GM18505 (cell line): ENCODE measurements around the gene CSNK1D.

ENCODE experiments used
- ATAC-seq: cut with Tn5 transposase; IDR thresholded peaks from one replicate; pipeline ENCODE4 v1.9.1; 2021; ENCODE audit not compliant: unreplicated experiment
- POLR2A ChIP-seq: IDR thresholded peaks from 4 replicates; pipeline ENCODE4 v1.6.1; 2011; ENCODE audit warnings: borderline replicate concordance; ENCODE audit not compliant: insufficient read depth, insufficient read length; ENCODE audit errors: extremely low read depth

The CSNK1D gene

DNA sequence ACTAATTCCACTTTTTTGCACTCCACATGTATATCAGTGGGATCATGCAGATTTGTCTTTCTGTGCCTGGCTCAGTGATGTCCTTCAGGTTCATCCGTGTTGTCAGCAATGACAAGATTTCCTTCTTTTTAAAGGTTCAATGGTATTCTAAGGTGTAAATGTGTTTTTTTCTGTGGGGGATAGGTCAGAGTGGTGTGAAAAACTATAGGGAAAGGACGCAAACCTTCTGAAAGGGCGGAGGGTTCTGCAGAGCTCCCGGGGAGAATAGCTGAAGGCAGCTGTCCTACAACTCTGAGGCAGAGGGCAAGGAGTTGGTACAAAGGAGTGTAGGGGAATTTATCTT is 21.9 kb upstream of the CSNK1D start:
- ATAC-seq = no peak
- TF ChIP-seq POLR2A = no peak

DNA sequence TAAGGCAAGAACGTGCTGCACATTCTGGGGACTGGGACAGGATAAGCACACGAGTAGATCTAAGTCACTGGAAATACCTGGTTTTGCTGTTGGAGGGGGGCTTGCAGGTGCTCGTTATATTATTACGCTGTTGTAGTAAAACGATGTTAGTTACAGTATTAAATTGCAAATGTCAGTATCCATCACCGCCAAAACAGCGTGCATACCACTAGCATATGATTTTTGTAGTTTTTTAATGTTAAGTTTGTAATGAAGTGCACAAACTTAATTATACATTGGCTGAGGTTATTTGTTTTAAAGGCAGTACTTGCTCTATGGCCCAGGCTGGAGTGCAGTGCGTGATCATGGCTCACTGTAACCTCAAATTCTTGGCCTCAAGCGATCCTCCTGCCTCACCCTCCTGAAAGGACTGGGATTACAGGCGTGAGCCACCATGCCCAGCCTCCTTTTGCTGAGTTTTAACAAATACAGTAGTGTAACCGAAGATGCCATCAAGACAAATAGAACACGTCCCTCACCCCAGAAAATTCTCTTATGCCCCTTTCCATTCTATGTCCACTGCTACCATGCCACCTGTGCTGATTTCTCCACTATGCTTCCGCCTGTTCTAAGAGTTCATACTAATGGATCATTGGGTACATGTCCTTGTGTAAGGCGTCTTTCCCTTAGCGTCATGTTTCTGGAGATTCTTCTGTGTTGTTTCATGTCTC is 20.7 kb upstream of the CSNK1D start:
- ATAC-seq = no peak
- no peak for TF ChIP-seq POLR2A

DNA sequence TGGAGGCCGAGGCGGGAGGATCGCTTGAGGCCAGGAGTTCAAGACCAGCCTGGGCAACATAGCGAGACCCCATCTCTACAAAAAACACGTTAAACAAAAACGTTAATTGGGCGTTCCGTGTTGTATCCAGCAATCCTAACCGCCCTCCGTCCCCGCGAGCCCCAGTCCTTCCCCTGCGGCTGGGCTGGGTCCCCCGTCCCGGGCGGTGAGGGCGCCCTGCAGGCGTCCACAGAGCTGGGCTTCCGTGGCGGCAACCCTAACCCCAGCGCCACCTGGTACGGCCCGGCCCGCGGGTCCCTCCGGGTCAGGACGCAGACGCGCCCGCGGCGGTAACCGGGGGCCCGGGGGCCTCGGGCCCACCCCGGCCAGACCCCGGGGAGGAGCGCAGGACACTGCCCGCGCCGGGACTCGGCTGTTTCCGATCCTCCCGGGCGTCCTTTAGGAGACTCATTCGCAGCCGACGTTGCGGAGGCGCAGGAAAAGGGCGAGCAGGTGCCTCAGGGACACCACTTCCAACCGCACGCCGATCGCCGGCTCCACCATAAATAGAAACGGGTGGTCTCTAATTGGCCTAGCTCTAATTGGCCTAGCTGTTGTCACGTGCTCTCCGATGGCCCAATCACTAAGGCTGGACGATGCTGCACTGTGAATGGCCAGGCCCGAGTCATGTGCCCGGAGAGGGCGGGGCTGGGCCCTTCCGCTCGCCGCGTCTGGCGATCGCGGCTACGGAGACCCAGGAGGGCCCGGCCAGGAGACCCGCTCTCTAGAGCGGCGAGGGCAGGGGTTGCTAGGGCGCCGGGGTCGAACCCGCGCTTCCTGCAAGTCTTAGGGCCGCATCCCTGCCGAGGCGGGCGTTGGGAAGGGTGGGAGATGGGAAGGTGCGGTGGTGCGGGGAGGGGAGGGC is 19.0 kb upstream of the CSNK1D start:
- ATAC-seq = peak; percentile 87
- TF ChIP-seq POLR2A = peak; percentile 96

DNA sequence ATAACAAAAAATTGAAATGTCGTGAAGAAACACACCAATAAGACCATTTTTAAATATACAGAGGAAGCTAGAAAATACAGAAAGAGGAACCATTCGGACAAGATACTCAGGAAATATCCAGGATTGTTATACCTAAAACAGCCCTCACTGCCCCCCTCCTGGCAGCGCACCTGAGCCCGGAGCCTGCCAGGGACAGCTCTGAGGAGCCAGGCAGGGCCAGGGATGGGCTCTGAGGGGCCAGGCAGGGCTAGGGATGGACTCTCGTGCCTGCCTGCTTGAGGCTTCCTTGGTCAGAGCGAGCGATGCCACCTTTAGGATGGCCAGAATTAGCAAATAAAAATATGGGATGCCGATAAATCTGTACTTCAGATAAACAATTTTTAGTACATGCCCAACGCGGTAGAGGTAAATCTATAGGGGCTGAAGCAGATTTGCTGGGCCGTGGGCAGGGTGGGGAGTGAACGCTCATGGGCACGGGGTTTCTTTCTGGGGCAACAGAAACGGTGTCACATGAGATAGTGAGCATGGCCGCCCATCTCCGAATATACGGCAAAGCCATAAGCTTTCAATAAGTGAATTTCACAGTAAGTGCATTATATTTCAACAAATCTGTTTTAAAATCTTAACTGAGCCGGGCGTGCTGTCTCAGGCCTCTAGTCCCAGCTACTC is 18.2 kb upstream of the CSNK1D start:
- no peak for ATAC-seq
- TF ChIP-seq POLR2A = no peak

DNA sequence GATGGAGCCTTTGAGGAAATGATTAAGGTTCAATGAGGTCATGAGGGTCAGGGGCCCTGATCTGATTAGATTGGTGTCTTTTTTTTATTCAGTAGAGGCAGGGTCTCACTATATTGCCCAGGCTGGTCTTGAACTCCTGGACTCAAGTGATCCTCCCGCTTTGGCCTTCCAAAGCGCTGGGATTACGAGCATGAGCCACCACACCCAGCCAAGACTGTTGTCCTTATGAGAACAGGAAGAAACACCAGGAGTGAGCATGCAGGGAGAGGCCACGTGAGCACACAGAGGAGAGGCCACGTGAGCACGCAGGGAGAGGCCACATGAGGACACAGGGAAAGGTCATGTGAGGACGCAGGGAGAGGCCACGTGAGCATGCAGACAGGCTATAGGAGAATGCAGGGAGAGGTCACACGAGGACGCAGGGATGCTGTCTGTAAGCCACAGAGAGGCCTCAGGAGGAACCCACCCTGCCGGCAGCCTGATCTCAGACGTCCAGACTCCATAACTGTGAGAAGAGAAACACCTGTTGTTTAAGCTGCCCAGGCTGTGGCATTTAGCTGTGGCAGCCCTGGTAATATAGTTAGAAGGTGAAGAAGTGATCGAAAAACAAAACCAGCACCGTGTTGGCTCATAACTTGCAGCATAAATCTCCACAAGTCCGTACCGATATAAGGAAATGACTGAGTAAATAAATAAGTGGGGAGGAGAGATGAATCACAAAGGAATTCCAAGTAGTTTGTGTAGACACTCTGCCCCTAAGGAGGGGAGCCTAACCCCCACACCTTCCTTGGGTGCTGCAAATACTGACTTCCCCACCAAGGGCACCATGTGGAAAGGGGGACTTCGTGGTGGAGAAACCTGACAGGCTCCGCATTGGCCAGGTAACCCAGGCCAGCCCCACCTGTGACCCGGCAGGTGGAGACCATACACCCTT is 14.6 kb upstream of the CSNK1D start:
- no peak for TF ChIP-seq POLR2A
- no peak for ATAC-seq

DNA sequence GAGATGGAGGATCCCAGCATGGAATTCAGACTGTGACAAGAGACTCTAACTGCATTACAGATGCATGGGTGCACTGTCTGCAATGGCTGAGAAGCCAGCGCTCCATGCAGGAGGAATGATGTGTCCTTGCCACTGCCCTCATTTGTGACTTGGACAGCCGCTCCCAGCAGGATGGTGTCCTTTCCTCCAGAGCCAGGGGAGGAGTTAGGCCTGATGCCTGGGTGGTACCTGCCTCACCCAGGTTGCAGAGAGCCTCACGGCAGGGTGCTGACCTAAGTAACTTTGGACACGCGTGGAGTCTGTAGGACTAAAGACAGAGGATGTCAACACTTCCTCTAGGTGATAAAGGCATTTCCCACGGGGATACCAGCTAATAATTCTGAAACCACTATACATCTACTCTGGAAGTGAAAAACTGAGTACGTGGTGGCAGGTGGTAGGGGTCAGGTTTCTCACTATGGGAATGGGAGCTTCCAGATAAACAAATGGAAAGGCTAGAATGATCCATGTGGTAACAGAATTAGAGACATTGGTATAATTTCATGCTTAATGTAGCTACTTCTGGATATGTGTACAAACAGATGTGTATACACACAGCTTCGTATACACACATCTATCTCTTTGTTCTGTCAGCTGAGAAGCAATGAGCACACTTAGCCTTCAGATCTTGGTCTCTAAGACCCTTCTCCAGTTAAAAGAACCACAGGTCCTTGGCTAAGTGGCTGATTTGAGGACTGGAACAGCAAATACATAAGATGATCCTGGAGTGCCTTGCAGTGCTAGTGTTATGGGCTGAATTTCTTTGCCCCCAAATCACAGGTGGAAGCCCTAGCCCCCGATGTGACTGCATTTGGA is 13.7 kb upstream of the CSNK1D start:
- no peak for ATAC-seq
- no peak for TF ChIP-seq POLR2A

DNA sequence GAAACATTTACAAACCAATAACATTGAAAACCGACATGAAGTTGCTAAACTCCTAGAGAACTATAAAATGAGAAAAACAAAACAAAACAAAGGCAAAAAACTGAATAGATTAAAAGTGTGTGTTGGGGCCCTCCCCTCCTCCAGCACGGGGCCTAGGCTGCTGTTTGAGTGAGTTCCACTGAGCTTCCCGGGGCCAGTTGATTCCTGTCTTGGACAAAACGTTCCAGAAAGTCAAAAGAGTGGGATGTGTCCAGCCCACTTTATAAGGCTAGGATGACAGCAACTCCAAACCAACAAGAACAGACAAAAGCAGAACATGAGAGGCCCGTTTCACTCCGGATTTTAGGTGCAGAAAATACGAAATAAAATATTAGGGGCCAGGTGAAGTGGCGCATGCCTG is 11.6 kb upstream of the CSNK1D start:
- no peak for TF ChIP-seq POLR2A
- ATAC-seq = no peak

DNA sequence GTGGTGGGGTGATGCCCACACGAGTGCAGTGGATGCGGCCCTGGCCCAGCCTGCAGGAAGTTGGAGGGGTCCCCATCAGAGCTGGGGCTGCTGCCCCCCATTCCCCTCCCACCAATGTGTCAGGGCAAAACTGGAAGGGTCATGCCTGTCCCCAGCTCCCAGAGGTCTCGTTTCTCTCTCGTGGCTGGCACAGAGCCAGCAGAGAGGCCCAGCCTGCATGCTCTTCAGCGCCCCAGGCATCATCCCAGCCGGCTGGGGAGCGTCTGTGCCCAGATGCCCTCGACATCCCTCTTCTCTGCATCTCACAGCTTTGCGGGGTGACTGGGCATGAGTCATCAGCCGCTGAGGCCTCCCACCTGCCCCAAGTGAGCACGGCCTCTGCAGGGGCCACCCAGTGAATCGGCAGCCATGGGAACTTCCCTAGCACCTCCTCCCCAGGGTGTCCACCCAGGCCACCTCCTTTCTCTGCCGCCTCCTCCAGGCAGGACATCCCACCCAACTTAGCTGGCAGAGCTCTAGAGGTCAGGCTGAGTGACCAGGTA is 9.8 kb upstream of the CSNK1D start:
- no peak for ATAC-seq

DNA sequence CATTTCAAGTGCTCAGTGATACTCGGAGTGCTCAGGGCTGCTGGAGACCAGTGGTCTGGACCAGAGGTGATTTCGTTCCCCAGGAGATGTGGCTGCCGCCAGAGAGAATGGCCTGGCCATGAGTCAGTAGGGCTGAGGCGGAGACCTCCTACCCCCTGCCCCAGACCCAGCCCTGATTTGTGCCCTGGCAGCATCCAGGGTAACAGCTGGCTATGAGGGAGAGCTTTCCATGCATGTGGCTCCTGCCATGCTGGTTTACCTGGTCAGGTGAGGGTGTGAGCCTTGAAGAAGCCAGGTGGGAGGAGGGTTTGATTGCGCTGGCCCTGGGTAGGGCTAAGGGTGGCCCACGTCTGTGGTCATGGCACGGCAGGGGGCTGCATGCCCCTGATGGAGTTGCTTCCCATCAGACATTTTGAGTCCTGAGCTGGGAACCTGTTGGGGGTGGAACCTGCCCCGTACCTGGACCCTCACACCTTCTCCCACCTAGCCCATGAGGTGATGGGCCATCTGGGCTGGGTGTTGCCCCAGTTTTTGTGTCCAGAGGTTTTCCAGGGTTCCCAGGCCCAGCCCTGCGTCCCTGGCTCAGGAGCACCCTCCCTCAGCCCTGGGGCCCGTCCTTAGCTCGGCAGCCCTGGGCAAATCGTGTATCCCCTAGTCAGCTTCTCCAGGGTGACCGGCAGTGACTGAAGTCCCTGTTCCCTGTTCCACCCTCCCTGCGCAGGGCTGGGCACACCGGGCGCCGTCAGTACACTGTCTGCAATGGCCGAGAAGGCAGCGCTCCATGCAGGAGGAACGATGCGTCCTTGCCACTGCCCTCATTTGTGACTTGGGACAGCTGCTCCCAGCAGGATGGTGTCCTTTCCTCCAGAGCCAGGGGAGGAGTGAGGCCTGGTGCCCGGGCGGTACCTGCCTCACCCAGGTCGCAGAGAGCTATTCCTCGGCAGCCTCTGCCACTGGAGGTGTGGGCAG is 9.0 kb upstream of the CSNK1D start:
- no peak for TF ChIP-seq POLR2A
- no peak for ATAC-seq

More for the DNA sequence above, 9.8 kb upstream of the CSNK1D start:
- TF ChIP-seq POLR2A = no peak

DNA sequence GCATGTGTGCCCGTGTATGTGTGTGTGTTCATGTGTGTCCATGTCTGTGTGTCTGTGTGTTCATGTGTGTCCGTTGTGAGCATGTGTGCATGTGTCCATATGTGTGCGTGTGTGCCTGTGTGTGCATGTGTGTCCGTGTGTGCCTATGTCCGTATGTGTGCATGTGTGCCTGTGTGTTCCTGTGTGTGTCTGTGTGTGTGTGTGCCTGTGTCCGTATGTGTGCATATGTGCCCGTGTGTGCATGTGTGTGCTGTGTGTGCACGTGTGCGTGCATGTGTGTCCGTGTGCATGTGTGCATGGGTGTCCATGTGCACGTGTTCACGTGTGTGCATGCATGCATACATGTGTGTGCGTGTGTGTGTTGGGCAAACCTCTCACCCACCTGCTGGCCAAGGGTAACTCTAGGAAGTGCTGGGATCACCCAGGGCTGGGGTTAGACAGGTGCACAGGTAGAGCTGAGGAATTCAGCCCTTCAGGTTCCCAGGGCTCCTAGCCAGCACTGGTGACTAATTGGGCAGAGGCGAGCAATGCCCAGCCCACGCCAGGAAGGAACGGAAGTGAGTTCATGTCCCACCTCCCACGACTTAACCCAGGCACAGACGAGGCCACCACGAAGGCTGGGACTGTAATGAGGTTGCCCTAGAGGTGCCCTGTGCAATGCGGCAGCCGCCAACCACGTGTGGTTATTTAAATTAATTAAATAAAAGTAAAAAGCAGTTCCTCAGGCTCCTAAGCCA is 8.2 kb upstream of the CSNK1D start:
- ATAC-seq = no peak
- no peak for TF ChIP-seq POLR2A
